Stimulated activated CD8-positive, alpha-beta memory T cell treated with anti-CD3 and anti-CD28 coated beads, Interleukin-12 subunit alpha, Interleukin-12 subunit beta, amount 100 ng/mL, for 24 hours (primary cell): ENCODE measurements around the gene RAB4A.

Experiments used
- DNase-seq: peaks from one replicate; pipeline ENCODE4 v3.0.0-alpha.2; 2020; ENCODE audit errors: extremely low read depth

The RAB4A gene

GRCh38 chr1:229244091-229244490, 26.8 kb upstream of the RAB4A start:
- DNase-seq, result no peak

- no peak for DNase-seq
These were observed 23.0 kb upstream of the RAB4A start for GRCh38 chr1:229247871-229248270.

GRCh38 chr1:229248821-229249817, 21.8 kb upstream of the RAB4A start:
- no peak for DNase-seq

- no peak for DNase-seq
These were observed 20.9 kb upstream of the RAB4A start for GRCh38 chr1:229249854-229250644.

- no peak for DNase-seq
These were observed 19.7 kb upstream of the RAB4A start for GRCh38 chr1:229251185-229251584.

- no peak for DNase-seq
These were observed 18.5 kb upstream of the RAB4A start for GRCh38 chr1:229252228-229252984.

- DNase-seq, result no peak
These were observed 17.5 kb upstream of the RAB4A start for GRCh38 chr1:229253151-229253974.

GRCh38 chr1:229254910-229255541, 15.9 kb upstream of the RAB4A start:
- DNase-seq, result no peak

GRCh38 chr1:229258031-229258756, 12.7 kb upstream of the RAB4A start:
- DNase-seq, result peak; percentile 19

GRCh38 chr1:229258757-229259060, 12.2 kb upstream of the RAB4A start:
- no peak for DNase-seq

- DNase-seq, result no peak
These were observed 10.6 kb upstream of the RAB4A start for GRCh38 chr1:229260297-229260696.

GRCh38 chr1:229262239-229262638, 8.7 kb upstream of the RAB4A start:
- DNase-seq, result no peak

- no peak for DNase-seq
These were observed 7.7 kb upstream of the RAB4A start for GRCh38 chr1:229263254-229263653.

- DNase-seq, result no peak
These were observed 6.8 kb upstream of the RAB4A start for GRCh38 chr1:229264068-229264467.

GRCh38 chr1:229264487-229264886, 6.4 kb upstream of the RAB4A start:
- no peak for DNase-seq

GRCh38 chr1:229266274-229266673, 4.6 kb upstream of the RAB4A start:
- DNase-seq, result no peak

GRCh38 chr1:229266832-229267500, 3.9 kb upstream of the RAB4A start:
- no peak for DNase-seq

GRCh38 chr1:229268505-229268904, 2.4 kb upstream of the RAB4A start:
- no peak for DNase-seq

GRCh38 chr1:229271448-229272159, 693 bp downstream of the RAB4A start:
- no peak for DNase-seq
